ENCODE measurements around the gene ZFAND6. TPM values are rescaled to one million over a fixed set of nuclear protein-coding genes. Genes with fewer than 3 reads are reported as not detected.

The ZFAND6 gene
- 117 and 128 TPM in 2 replicates for total RNA-seq

DNA sequence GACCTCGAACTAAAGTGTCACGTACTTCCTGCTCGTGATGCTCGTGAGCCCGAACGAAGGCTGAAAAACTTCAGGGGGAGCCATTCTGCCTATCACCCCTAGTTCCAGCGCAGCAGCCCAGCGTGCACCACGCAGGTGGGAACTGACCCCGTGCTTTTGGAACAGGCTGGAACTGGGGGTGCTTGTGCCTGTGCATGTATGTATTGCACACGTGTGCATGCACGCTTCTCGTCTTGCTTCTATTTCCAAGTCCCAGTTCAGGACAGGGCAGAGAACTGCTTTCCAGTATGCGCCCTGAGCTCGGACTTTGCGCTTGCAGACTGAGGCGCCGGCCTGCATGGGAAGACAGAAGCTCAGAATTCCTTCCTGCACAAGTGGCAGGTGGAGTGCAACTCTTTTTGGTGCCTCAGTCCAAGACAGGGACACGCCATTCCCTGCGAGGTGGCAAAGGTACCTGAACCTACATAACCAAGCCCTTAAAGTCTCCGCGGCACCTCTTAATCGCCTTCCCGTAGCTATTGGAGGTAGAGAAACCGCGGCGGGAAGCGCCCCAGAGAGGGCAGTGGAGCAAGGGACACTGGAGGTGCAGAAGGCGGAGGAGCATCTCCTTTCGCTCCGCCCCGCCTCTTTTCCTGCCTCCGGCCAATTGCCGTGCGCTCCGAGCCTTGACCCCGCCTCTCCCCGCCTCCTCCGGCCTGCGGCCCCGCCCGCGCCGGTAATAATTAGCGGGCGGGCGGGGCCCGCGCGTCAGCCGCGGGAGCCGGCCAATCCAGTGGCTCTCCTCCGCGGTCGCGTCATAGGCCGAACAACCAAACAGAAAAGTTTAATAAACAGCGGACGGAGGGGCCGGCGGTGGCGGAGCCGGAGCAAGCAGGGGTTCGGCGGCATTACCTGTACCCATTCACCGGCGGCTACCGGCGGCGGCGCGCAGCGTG is at the start of gene ZFAND6:
Gene ZFAND6, plus strand, starts transcription at position 826 of the 935 bp plus-strand sequence. CDS start 60,669 bp downstream, outside the sequence.

DNA sequence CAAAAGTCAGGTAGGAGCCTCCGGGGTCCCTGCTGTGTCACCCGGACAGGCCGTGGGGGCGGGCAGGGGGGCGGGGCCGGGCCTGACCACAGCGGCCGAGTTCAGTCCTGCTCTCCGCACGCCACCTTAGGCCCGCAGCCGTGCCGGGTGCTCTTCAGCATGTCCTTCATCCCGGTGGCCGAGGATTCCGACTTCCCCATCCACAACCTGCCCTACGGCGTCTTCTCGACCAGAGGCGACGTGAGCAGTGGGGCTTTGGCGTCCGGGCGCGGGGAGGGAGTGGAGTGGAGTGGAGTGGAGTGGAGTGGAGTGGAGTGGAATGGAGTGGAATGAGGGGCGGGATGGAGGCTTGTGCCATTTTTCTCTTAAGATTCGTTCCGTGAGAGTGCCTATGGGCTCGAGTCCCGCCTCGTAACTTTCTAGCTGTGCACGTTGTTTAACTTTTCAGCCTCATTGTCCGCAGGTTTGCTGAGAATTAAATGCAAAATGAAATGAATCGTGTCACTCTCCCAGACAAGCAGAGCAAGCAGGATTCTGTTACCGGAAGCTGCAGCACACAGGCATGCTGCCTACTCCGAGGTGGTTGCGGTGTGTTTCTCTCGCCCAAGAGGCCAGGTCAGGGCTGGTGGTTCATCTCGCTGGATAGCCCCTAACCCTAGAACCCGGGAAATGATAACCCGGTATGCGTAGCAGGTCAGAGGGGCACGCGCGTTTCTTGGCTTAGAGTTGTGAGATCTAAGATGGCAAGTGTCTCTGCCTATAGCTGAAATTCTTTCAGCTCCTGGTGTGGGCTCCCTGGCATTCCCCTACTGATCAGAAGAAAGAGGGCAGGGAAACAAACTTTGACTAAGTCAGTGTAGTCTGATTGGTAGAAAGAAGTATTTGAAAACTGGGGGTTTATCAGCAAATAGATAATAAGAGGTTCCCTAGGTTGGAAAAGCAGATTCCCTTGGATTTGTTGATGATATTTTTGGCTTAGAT is 93.7 kb downstream of the ZFAND6 start, which contains the start of gene FAH:
Gene FAH, plus strand, starts transcription at position 104 of the 981 bp plus-strand sequence. Its CDS starts 56 bp downstream, at position 160.

Other genes starting within 250 kb of the ZFAND6 start
- gene MTHFS, start 162.7 kb upstream of the ZFAND6 start, total RNA-seq = 11.6 and 12.9 TPM in 2 replicates
- gene BCL2A1, start 88.5 kb upstream of the ZFAND6 start, total RNA-seq = 0.12 and 0.26 TPM in 2 replicates
- gene FAH, start 93.3 kb downstream of the ZFAND6 start, total RNA-seq = 39.2 and 52.2 TPM in 2 replicates
- not detected in 2 replicates for gene CTXND1, start 192.5 kb downstream of the ZFAND6 start, total RNA-seq